CD4-positive, alpha-beta T cell (primary cell): ENCODE results near the gene EYA2. TPM values are rescaled to one million over a fixed set of nuclear protein-coding genes. Genes with fewer than 3 reads are reported as not detected.

ENCODE experiments used
- ATAC-seq: fragments of 200-7000 bp; cut with Tn5 transposase; one replicate; pipeline ENCODE4 v1.10.0; 2022; ENCODE audit warnings: mild to moderate bottlenecking; ENCODE audit not compliant: poor library complexity
- CTCF ChIA-PET: fragments of 350-600 bp; sonication (Branson Sonifier 250); formaldehyde crosslinking; loops from one replicate; lab custom pipeline; 2021; ENCODE audit warnings: antibody characterized with exemption, inconsistent platforms; lab: Charles Lee
- POLR2A ChIA-PET: fragments of 350-600 bp; sonication (Branson Sonifier 250); formaldehyde crosslinking; loops from one replicate; lab custom pipeline; 2021; ENCODE audit warnings: antibody characterized with exemption, inconsistent platforms; lab: Charles Lee
- DNase-seq, 14 experiments: peaks; one replicate each; pipeline ENCODE4 v3.0.0-alpha.2; 2013 to 2020; ENCODE audit warnings: mixed read lengths in 2 of 14
- H3K27ac ChIP-seq, 2 donors: one replicate each; pipeline versions ENCODE4 v1.5.1 to v1.7.0; 2013; ENCODE audit warnings: low read length in 2 of 2, low read depth in 1 of 2, mild to moderate bottlenecking in 1 of 2
- H3K27me3 ChIP-seq, 2 experiments: 1 replicate in 1 of 2; 2 replicates in 1 of 2; pipeline versions ENCODE4 v1.6.1 to v1.7.0; 2013; ENCODE audit warnings: low read length in 2 of 2, control low read depth in 1 of 2, mild to moderate bottlenecking in 1 of 2, moderate library complexity in 1 of 2; ENCODE audit not compliant: insufficient read depth in 2 of 2, control insufficient read depth in 1 of 2
- H3K36me3 ChIP-seq: one replicate; pipeline ENCODE4 v1.6.1; 2013; ENCODE audit warnings: low read length, control low read depth; ENCODE audit not compliant: insufficient read depth
- H3K4me1 ChIP-seq: one replicate; pipeline ENCODE4 v1.6.1; 2013; ENCODE audit warnings: low read length, control low read depth; ENCODE audit not compliant: insufficient read depth
- H3K4me3 ChIP-seq: one replicate; pipeline ENCODE4 v1.5.1; 2013; ENCODE audit warnings: mild to moderate bottlenecking, low read length, moderate library complexity
- H3K9me3 ChIP-seq, 2 experiments: 1 replicate in 1 of 2; 2 replicates in 1 of 2; pipeline versions ENCODE4 v1.6.1 to v1.7.0; 2013; ENCODE audit warnings: low read length in 2 of 2, mild to moderate bottlenecking in 2 of 2, control low read depth in 1 of 2, moderate library complexity in 1 of 2; ENCODE audit not compliant: control insufficient read depth in 1 of 2, insufficient read depth in 1 of 2
- H3K27ac Mint-ChIP-seq: one replicate; pipeline ENCODE4 v1.8.0; 2020; ENCODE audit warnings: mixed read lengths
- H3K27me3 Mint-ChIP-seq: one replicate; pipeline ENCODE4 v1.8.0; 2021; ENCODE audit warnings: mixed read lengths
- H3K36me3 Mint-ChIP-seq: one replicate; pipeline ENCODE4 v1.8.0; 2021; ENCODE audit warnings: low read depth, mixed read lengths
- H3K4me1 Mint-ChIP-seq: one replicate; pipeline ENCODE4 v1.8.0; 2021; ENCODE audit warnings: low read depth, mixed read lengths
- H3K4me3 Mint-ChIP-seq: one replicate; pipeline ENCODE4 v1.8.0; 2020; ENCODE audit warnings: mild to moderate bottlenecking, mixed read lengths
- H3K9me3 Mint-ChIP-seq: one replicate; pipeline ENCODE4 v1.8.0; 2020; ENCODE audit warnings: mixed read lengths
- CTCF ChIP-seq: fragments of 200-600 bp; IDR thresholded peaks from one replicate; pipeline ENCODE4 v1.8.0; 2022; ENCODE audit warnings: antibody characterized with exemption, mild to moderate bottlenecking
- intact Hi-C, 2 experiments: fragments of 100-400 bp; cut with DNase I in 1 of 2; cut with micrococcal nuclease in 1 of 2; formaldehyde crosslinking; loops; one replicate each; pipeline versions ENCODE4 v1.15.1 to v1.9.0; 2023 to 2025; cut with DNase I, micrococcal nuclease
- total RNA-seq, 174 experiments: library from RNA in 2 of 174; stranded (reverse) in 2 of 174; gene quantifications; one replicate each; pipeline ENCODE4 v1.2.3 and lab custom pipeline; 2021 to 2026

Gene EYA2
- total RNA-seq, 2 experiments from 2014 or later = not detected

DNA sequence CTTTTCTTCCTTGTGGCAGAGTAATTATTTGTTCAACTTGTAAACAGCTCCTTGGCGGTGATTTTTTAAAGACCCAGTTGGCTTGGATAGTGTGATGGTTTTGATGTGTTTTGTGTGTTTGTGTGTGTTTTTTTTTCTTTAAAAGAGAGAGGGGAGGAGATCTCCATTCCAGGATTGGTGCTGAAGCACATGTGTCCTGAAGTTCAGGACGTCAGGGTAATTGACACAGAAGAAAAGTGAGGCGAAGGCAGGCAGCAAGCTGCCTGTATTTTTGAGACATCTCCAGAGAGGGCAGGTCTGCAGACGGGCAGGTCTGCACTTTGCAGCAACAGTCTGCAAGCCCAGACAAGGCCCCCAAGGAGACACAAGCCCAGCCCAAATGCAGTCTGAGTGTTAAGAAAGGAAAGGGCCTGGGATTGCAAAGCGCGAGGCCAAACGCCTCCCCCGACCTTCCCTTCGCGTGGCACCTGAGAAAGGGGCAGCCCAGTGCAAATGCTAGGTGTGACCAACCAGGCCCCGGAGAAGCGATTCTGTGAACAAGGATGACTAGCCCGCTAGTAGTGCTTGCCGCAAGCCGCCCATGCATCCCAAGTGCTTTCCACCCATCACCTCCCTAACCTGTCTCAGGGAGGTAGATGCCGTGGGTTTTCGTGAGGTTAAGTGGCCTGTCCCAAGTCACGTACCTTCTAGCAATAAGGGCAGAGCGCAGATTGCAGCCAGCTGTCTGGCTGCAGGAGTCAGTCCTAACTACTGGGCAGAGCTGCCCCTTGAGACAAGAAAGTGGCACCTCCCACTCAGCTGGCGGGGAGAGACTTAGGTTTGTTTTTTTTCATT is 231.3 kb downstream of the EYA2 start:
- H3K27ac ChIP-seq = no peak overlapping the region
- H3K27me3 ChIP-seq = peaks cover 2 to 8% of the 10 kb centered on the region in 2 experiments
- H3K4me3 ChIP-seq = no peak overlapping the region
- no peak overlapping the region for H3K27ac Mint-ChIP-seq
- ATAC-seq (no peak), DNase-seq (no peak)
- no peak for TF ChIP-seq CTCF
- H3K4me1 Mint-ChIP-seq = no peaks in the 10 kb centered on the region
- no peaks in the 10 kb centered on the region for H3K36me3 Mint-ChIP-seq
- H3K4me1 ChIP-seq = no peaks in the 10 kb centered on the region
- H3K9me3 ChIP-seq = no peaks in the 10 kb centered on the region
- CTCF ChIA-PET = no interaction called here
- no peaks in the 10 kb centered on the region for H3K36me3 ChIP-seq
- no peaks in the 10 kb centered on the region for H3K9me3 Mint-ChIP-seq
- intact Hi-C loops = no loop called here
- H3K4me3 Mint-ChIP-seq = no peak overlapping the region
- POLR2A ChIA-PET = no interaction called here
- peaks cover 46% of the 10 kb centered on the region for H3K27me3 Mint-ChIP-seq

DNA sequence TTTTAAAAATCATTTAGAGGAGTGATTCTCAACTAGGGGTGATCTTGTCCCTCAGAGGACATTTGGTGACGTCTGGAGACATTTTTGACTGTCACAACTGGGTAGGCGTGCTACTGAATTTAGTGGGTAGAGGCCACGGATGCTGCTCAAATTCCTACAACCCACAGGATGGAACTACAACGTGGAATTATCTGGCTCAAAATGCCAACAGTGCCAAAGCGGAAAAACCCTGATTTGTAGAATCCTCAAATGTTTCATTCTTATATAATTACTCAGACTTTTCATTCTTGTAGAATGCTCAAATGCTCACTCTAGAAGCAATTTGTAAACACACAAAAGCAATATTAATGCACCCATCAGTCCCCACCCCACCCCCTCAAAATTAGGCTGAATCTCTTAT is 232.1 kb downstream of the EYA2 start:
- Histone ChIP-seq H3K4me1 (no peaks in the 10 kb centered on the region), H3K36me3 (no peaks in the 10 kb centered on the region), H3K27me3 (peaks cover 2 to 8% of the 10 kb centered on the region in 2 experiments), H3K27ac (no peak overlapping the region), H3K4me3 (no peak overlapping the region), H3K9me3 (no peaks in the 10 kb centered on the region)
- ATAC-seq = no peak
- H3K27me3 Mint-ChIP-seq = peaks cover 50% of the 10 kb centered on the region
- no peak for TF ChIP-seq CTCF
- H3K4me1 Mint-ChIP-seq = no peaks in the 10 kb centered on the region
- H3K4me3 Mint-ChIP-seq = no peak overlapping the region
- POLR2A ChIA-PET = no interaction called here
- intact Hi-C loops = no loop called here
- H3K27ac Mint-ChIP-seq = no peak overlapping the region
- CTCF ChIA-PET = no interaction called here
- H3K36me3 Mint-ChIP-seq = no peaks in the 10 kb centered on the region
- no peak for DNase-seq
- no peaks in the 10 kb centered on the region for H3K9me3 Mint-ChIP-seq

- Mint-ChIP-seq H3K4me3 (no peak overlapping the region), H3K36me3 (no peaks in the 10 kb centered on the region), H3K4me1 (no peaks in the 10 kb centered on the region), H3K27me3 (peaks cover 50% of the 10 kb centered on the region), H3K27ac (no peak overlapping the region), H3K9me3 (no peaks in the 10 kb centered on the region)
- no peaks in the 10 kb centered on the region for H3K9me3 ChIP-seq
- no peaks in the 10 kb centered on the region for H3K36me3 ChIP-seq
- ATAC-seq (no peak), DNase-seq (no peak)
- no peak overlapping the region for H3K4me3 ChIP-seq
- CTCF ChIA-PET = no interaction called here
- intact Hi-C loops = no loop called here
- H3K4me1 ChIP-seq = no peaks in the 10 kb centered on the region
- no peak overlapping the region for H3K27ac ChIP-seq
- TF ChIP-seq CTCF = no peak
- POLR2A ChIA-PET = no interaction called here
- H3K27me3 ChIP-seq = peaks cover 6 to 8% of the 10 kb centered on the region in 2 experiments
Observed at GRCh38 chr20:47127546-47127945, 232.9 kb downstream of the EYA2 start.
